Nephron progenitor cell (in vitro differentiated cells): ENCODE measurements around the gene KIF1A.
A peak's percentile ranks its signal among the peaks of the same experiment; 100 is the strongest.
"Not testable (repeated sequence)": the region's sequence is repeated elsewhere in the genome, so short reads cannot be mapped to it uniquely, and the experiment has no call there.

ENCODE experiments used
- DNase-seq: peaks from one replicate; pipeline ENCODE4 v3.0.0; 2021
- H3K27ac Mint-ChIP-seq: 2 replicates; pipeline ENCODE4 v1.8.0; 2021; ENCODE audit warnings: mild to moderate bottlenecking, moderate library complexity, mixed read lengths
- H3K27me3 Mint-ChIP-seq: 2 replicates; pipeline ENCODE4 v1.8.0; 2021; ENCODE audit warnings: mild to moderate bottlenecking, low read depth, mixed read lengths; ENCODE audit not compliant: poor library complexity
- H3K36me3 Mint-ChIP-seq: 2 replicates; pipeline ENCODE4 v1.8.0; 2021; ENCODE audit warnings: low read depth, mixed read lengths
- H3K4me1 Mint-ChIP-seq: 2 replicates; pipeline ENCODE4 v1.8.0; 2021; ENCODE audit warnings: mixed read lengths
- H3K4me3 Mint-ChIP-seq: 2 replicates; pipeline ENCODE4 v1.8.0; 2021; ENCODE audit warnings: mild to moderate bottlenecking, moderate library complexity, mixed read lengths
- H3K9me3 Mint-ChIP-seq: 2 replicates; pipeline ENCODE4 v1.8.0; 2021; ENCODE audit warnings: mild to moderate bottlenecking, moderate library complexity, mixed read lengths
- TF ChIP-seq, protein P1 (sequence below): fragments of 200-600 bp; sonication (generic); IDR thresholded peaks from 2 replicates; pipeline ENCODE4 v1.5.0; 2021; ENCODE audit warnings: antibody characterized with exemption

Gene KIF1A

DNA sequence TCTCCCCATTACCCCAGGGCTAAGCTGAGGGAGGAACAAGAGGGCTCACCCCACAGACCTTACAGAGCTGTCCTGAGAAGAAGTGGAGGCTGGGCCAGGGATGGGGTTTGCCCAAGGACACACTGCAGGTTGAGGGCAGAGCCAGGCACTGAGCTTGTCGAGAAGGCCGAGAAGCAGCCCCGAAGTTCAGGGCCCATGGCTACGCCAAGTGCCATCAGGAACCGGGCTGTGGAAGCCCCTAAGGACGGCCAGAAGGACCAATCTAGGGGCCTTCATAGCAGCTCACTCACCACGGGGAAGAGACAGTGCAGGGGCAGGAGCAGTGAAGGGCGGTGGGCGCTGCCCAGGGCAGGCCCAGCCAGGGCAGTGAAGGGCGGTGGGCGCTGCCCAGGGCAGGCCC lies 30.0 kb upstream of the KIF1A start:
- Mint-ChIP-seq H3K27me3 (peaks cover 25% of the 10 kb centered on the region), H3K9me3 (peaks cover 18% of the 10 kb centered on the region), H3K4me1 (peaks cover 10% of the 10 kb centered on the region), H3K36me3 (no peaks in the 10 kb centered on the region), H3K27ac (no peak overlapping the region), H3K4me3 (no peak overlapping the region)
- no peak for DNase-seq
- TF ChIP-seq, protein P1, sequence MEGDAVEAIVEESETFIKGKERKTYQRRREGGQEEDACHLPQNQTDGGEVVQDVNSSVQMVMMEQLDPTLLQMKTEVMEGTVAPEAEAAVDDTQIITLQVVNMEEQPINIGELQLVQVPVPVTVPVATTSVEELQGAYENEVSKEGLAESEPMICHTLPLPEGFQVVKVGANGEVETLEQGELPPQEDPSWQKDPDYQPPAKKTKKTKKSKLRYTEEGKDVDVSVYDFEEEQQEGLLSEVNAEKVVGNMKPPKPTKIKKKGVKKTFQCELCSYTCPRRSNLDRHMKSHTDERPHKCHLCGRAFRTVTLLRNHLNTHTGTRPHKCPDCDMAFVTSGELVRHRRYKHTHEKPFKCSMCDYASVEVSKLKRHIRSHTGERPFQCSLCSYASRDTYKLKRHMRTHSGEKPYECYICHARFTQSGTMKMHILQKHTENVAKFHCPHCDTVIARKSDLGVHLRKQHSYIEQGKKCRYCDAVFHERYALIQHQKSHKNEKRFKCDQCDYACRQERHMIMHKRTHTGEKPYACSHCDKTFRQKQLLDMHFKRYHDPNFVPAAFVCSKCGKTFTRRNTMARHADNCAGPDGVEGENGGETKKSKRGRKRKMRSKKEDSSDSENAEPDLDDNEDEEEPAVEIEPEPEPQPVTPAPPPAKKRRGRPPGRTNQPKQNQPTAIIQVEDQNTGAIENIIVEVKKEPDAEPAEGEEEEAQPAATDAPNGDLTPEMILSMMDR, result no peak

DNA sequence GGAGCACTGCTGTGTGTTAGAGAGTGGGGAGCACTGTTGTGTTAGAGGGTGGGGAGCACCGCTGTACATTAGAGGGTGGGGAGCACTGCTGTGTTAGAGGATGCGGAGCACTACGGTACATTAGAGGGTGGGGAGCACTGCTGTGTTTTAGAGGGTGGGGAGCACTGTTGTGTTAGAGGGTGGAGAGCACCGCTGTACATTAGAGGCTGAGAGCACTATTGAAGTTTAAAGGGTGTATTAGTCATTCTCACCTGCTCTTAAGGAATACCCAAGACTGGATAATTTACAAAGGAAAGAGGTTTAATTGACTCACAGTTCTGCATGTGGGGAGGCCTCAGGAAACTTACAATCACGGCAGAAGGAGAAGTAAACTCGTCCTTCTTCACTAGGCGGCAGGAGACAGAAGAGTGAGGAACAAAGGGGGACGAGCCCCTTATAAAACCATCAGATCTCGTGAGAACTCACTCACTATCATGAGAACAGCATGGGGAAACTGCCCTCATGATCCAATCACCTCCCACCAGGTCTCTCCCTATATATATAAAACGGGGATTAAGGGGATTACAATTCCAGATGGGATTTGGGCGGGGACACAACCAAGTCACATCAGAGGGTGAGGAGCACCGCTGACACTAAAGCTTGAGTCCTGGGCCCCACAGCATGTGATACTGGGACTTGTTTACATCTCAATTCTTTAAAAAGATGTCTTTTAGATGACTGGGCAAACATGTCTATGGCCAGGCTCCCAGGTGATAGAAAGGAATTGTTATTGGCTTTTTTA lies 29.1 kb upstream of the KIF1A start:
- Mint-ChIP-seq H3K36me3 (no peaks in the 10 kb centered on the region), H3K4me3 (no peak overlapping the region), H3K9me3 (peaks cover 13% of the 10 kb centered on the region), H3K4me1 (peaks cover 10% of the 10 kb centered on the region), H3K27me3 (peaks cover 30% of the 10 kb centered on the region), H3K27ac (no peak overlapping the region)
- DNase-seq, result no peak
- TF ChIP-seq, protein P1, result no peak

DNA sequence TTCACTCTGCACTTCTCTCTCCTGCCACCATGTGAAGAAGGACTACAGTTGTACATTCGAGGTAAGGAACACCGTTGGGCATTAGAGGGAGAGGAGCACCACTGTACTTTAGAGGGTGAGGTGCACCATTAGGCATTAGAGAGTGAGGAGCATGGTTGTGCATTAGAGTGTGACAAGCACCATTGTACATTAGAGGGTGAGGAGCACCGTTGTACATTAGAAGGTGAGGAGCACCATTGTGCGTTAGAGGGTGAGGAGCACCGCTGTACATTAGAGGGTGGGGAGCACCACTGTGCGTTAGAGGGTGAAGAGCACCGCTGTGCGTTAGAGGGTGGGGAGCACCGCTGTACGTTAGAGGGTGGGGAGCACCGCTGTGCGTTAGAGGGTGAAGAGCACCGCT lies 27.8 kb upstream of the KIF1A start:
- Mint-ChIP-seq H3K27me3 (peaks cover 36% of the 10 kb centered on the region), H3K4me1 (peaks cover 10% of the 10 kb centered on the region), H3K27ac (no peak overlapping the region), H3K36me3 (no peaks in the 10 kb centered on the region), H3K4me3 (no peak overlapping the region), H3K9me3 (peaks cover 7% of the 10 kb centered on the region)
- TF ChIP-seq, protein P1, result no peak
- no peak for DNase-seq

DNA sequence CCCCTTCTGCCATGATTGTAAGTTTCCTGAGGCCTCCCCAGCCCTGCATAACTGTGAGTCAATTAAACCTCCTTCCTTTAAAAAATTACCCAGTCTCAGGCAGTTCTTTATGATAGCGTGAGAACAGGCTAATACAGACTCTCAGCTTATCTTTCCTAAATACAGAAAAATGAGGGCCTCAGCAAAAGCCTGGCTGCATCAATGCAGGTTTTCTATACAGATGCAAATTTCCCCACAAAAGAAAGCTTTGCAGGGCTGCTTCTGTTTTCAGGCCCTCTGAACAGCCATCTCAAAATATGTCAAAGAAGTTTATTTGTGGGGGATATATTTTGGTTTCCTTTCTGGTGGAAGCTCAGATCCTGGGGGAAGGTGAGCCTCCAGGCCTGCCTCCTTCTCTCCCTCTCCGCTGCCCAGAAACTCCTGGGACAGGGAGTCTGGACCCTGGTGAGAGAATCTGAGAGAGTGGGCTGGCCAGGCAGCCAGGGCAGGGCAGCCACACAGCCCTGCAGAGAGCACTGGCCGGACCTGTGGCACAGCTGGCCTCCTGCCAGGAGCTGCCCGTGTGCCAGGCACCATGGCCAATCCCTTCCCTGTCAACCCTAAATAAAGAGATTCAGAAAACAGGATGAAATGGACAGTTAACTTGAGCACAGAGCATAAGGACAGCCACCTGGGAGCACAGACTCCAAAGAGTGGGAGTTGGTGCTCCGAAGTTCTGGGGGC lies 27.0 kb upstream of the KIF1A start:
- H3K9me3 Mint-ChIP-seq, result peaks cover 7% of the 10 kb centered on the region
- no peak for DNase-seq
- H3K27ac Mint-ChIP-seq, result no peak overlapping the region
- peaks cover 6% of the 10 kb centered on the region for H3K4me1 Mint-ChIP-seq
- no peaks in the 10 kb centered on the region for H3K36me3 Mint-ChIP-seq
- peaks cover 39% of the 10 kb centered on the region for H3K27me3 Mint-ChIP-seq
- TF ChIP-seq, protein P1, result no peak
- no peak overlapping the region for H3K4me3 Mint-ChIP-seq

DNA sequence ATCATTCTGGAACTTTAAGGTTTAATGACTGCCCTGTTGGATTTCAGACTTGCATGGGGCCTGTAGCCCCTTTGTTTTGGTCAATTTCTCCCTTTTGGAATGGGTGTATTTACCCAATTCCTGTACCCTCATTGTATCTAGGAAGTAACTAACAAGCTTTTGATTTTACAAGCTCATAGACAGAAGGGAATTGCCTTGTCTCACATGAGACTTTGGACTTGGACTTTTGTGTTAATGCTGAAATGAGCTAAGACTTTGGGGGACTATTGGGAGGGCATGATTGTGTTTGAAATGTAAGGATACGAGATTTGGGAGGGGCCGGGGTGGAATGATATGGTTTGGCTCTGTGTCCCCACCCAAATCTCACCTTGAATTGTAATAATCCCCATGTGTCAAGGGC lies 26.3 kb upstream of the KIF1A start:
- H3K27me3 Mint-ChIP-seq, result peaks cover 45% of the 10 kb centered on the region
- H3K9me3 Mint-ChIP-seq, H3K4me3 Mint-ChIP-seq, DNase-seq, H3K27ac Mint-ChIP-seq, H3K4me1 Mint-ChIP-seq, H3K36me3 Mint-ChIP-seq: not testable (repeated sequence)

DNA sequence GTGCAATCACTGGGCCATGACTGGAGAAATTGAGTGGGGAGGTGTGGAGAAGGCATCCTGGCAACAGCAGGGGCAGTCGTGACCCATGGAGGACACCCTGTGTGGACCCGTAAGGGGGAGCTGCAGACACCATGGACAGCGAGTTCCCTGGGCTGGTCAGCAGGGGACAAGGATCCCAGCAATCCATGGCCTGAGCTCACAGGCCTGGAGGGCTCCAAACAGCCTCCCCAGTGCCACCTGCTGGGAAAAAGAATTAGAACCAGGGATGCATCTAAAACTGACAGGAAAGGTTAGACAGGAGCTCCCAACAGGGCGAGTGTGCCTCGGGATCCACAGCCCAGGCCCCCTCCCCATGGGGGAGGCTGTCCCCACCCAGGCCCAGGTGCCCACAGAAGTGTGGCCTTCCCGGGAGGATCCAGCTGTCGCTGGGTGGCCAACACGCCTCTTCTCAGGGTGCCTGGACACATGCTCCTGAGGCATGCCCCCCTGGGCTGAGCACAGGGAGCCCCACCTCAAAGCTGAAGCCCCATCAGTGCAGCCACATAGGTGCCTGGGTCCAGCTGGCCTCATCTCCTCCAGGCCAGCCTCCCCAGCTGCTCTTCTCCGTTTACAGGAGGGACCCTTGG lies 20.5 kb upstream of the KIF1A start:
- H3K4me1 Mint-ChIP-seq, result no peaks in the 10 kb centered on the region
- TF ChIP-seq, protein P1, result peak; percentile 79
- H3K36me3 Mint-ChIP-seq, result no peaks in the 10 kb centered on the region
- H3K9me3 Mint-ChIP-seq, result peaks cover 7% of the 10 kb centered on the region
- peak; percentile 82 for DNase-seq
- H3K4me3 Mint-ChIP-seq, result no peak overlapping the region
- peaks cover 53% of the 10 kb centered on the region for H3K27me3 Mint-ChIP-seq
- no peak overlapping the region for H3K27ac Mint-ChIP-seq
